PC-9 (cell line): ENCODE data around the gene A2ML1. TPM values are rescaled to one million over a fixed set of nuclear protein-coding genes. Genes with fewer than 3 reads are reported as not detected.
A peak's percentile ranks its signal among the peaks of the same experiment; 100 is the strongest.

Source experiments
- BruUV-seq: library from RNA; stranded (reverse); fragments of 400-500 nt; replicated peaks from 2 replicates; lab custom pipeline; 2021; lab: Mats Ljungman, UMichigan
- CTCF ChIA-PET: fragments of 300-600 bp; sonication (Branson Sonifier 250); formaldehyde crosslinking; loops from one replicate; lab custom pipeline; 2022; ENCODE audit warnings: antibody characterized with exemption; lab: Charles Lee
- POLR2A ChIA-PET: fragments of 300-600 bp; sonication (Branson Sonifier 250); formaldehyde crosslinking; loops from one replicate; lab custom pipeline; 2022; ENCODE audit warnings: antibody characterized with exemption; ENCODE audit not compliant: unreplicated experiment; lab: Charles Lee
- DNase-seq, 2 experiments: peaks; one replicate each; pipeline versions ENCODE4 v3.0.0 to v3.0.0-alpha.2; 2015 to 2022; ENCODE audit warnings: mixed read lengths in 1 of 2
- H2AFZ ChIP-seq: fragments of 200-600 bp; sonication (generic); 2 replicates; pipeline ENCODE4 v1.8.1; 2017; ENCODE audit warnings: antibody characterized with exemption
- H3F3A ChIP-seq: fragments of 200-600 bp; sonication (generic); 2 replicates; pipeline ENCODE4 v1.8.1; 2017; ENCODE audit warnings: antibody characterized with exemption, mild to moderate bottlenecking, low read depth; ENCODE audit not compliant: insufficient read depth
- H3K27ac ChIP-seq: fragments of 200-600 bp; sonication (generic); 2 replicates; pipeline ENCODE4 v1.6.1; 2016; ENCODE audit warnings: mixed run types
- H3K27me3 ChIP-seq: fragments of 200-600 bp; sonication (generic); 2 replicates; pipeline ENCODE4 v1.6.1; 2016; ENCODE audit warnings: low read depth, mixed run types; ENCODE audit not compliant: insufficient read depth
- H3K36me3 ChIP-seq: fragments of 200-600 bp; sonication (generic); 2 replicates; pipeline ENCODE4 v1.6.1; 2016; ENCODE audit warnings: low read depth, mixed run types
- H3K4me1 ChIP-seq: fragments of 200-600 bp; sonication (generic); replicated peaks from 2 replicates; pipeline ENCODE4 v1.6.1; 2016; ENCODE audit warnings: mixed run types; ENCODE audit not compliant: insufficient read depth
- H3K4me2 ChIP-seq: fragments of 200-600 bp; sonication (generic); 2 replicates; pipeline ENCODE4 v1.6.1; 2017; ENCODE audit warnings: mixed run types
- H3K4me3 ChIP-seq: fragments of 200-600 bp; sonication (generic); 2 replicates; pipeline ENCODE4 v1.6.1; 2016; ENCODE audit warnings: mixed run types
- H3K79me2 ChIP-seq: fragments of 200-600 bp; sonication (generic); 2 replicates; pipeline ENCODE4 v1.6.1; 2017; ENCODE audit warnings: low read depth, mixed run types
- H3K9me2 ChIP-seq: fragments of 200-600 bp; sonication (generic); 2 replicates; pipeline ENCODE4 v1.8.1; 2017; ENCODE audit warnings: mild to moderate bottlenecking; ENCODE audit not compliant: insufficient read depth
- H3K9me3 ChIP-seq: fragments of 200-600 bp; sonication (generic); 2 replicates; pipeline ENCODE4 v1.8.1; 2016; ENCODE audit warnings: low read depth; ENCODE audit not compliant: insufficient read depth
- H4K20me1 ChIP-seq: fragments of 200-600 bp; sonication (generic); 2 replicates; pipeline ENCODE4 v1.8.1; 2017; ENCODE audit not compliant: insufficient read depth
- EZH2 ChIP-seq: fragments of 200-600 bp; sonication (generic); IDR thresholded peaks from 2 replicates; pipeline ENCODE4 v1.8.0; 2017; ENCODE audit warnings: antibody characterized with exemption, low read depth
- intact Hi-C: fragments of 100-400 bp; cut with micrococcal nuclease; formaldehyde crosslinking; loops from one replicate; pipeline ENCODE4 v1.10.0; 2022; ENCODE audit not compliant: unreplicated experiment
- total RNA-seq: library from RNA; stranded (reverse); gene quantifications from 2 replicates; pipeline ENCODE4 v1.2.3, GENCODE V29; 2021
- TF ChIP-seq, protein P1 (sequence below): fragments of 200-600 bp; sonication (generic); conservative IDR thresholded peaks from 2 replicates; pipeline ENCODE4 v1.6.1; 2017; ENCODE audit warnings: mixed run types, antibody characterized with exemption, mild to moderate bottlenecking, moderate library complexity

Gene A2ML1
- total RNA-seq, 1 experiment from 2014 or later = 17.3 TPM

DNA sequence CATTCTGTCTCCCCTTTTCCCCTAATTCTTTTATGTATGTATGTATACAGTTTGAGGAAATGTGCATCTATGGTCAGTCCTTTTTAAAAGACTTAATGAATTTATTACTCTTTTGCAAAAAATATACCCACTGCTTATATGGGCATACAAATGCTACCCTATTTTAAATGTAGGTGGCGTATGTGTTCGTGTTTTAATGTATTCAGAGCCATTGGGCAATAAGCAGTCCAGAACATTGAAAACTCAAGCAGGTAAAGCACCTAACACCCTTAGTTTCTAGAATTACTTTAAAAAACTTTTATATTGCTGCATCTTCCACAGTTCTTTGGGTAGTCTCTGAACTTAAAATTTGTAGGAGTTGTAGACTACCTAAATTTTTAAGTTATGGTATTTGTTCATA lies 42.6 kb upstream of the A2ML1 start:
- no peaks in the 10 kb centered on the region; the same call in 1 of the 2 replicates for H3K9me2 ChIP-seq
- no TSS peak for BruUV-seq
- H3K27me3 ChIP-seq = no peaks in the 10 kb centered on the region
- no peaks in the 10 kb centered on the region for H3K9me3 ChIP-seq
- no peaks in the 10 kb centered on the region for H3F3A ChIP-seq
- no peak overlapping the region for H2AFZ ChIP-seq
- no peaks in the 10 kb centered on the region for H3K4me1 ChIP-seq
- no peak overlapping the region for H3K4me3 ChIP-seq
- H3K79me2 ChIP-seq = no peaks in the 10 kb centered on the region
- ChIA-PET POLR2A (no interaction called here), CTCF (interaction anchor here (0.9 kb wide), 1 partner anchor 80 kb away, joined by 3 read pairs; no protein-coding TSS in a partner anchor)
- no peaks in the 10 kb centered on the region for H4K20me1 ChIP-seq
- no peaks in the 10 kb centered on the region for H3K36me3 ChIP-seq
- no peak overlapping the region for H3K27ac ChIP-seq
- TF ChIP-seq EZH2 = no peak
- TF ChIP-seq, protein P1, sequence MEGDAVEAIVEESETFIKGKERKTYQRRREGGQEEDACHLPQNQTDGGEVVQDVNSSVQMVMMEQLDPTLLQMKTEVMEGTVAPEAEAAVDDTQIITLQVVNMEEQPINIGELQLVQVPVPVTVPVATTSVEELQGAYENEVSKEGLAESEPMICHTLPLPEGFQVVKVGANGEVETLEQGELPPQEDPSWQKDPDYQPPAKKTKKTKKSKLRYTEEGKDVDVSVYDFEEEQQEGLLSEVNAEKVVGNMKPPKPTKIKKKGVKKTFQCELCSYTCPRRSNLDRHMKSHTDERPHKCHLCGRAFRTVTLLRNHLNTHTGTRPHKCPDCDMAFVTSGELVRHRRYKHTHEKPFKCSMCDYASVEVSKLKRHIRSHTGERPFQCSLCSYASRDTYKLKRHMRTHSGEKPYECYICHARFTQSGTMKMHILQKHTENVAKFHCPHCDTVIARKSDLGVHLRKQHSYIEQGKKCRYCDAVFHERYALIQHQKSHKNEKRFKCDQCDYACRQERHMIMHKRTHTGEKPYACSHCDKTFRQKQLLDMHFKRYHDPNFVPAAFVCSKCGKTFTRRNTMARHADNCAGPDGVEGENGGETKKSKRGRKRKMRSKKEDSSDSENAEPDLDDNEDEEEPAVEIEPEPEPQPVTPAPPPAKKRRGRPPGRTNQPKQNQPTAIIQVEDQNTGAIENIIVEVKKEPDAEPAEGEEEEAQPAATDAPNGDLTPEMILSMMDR = no peak
- no peak overlapping the region for H3K4me2 ChIP-seq
- intact Hi-C loops = loop anchor here (1.0 to 5.0 kb wide), 4 partner anchors 80 to 259 kb away; no protein-coding TSS in a partner anchor
- no peak for DNase-seq

GRCh38 chr12:8780389-8780788 lies 42.0 kb upstream of the A2ML1 start:
- Histone ChIP-seq H3K9me2 (no peaks in the 10 kb centered on the region; the same call in 1 of the 2 replicates), H3K4me1 (no peaks in the 10 kb centered on the region), H3K4me2 (no peak overlapping the region), H3K79me2 (no peaks in the 10 kb centered on the region), H3K36me3 (no peaks in the 10 kb centered on the region), H3K27me3 (no peaks in the 10 kb centered on the region), H2AFZ (no peak overlapping the region), H4K20me1 (no peaks in the 10 kb centered on the region), H3F3A (no peaks in the 10 kb centered on the region), H3K4me3 (no peak overlapping the region), H3K9me3 (no peaks in the 10 kb centered on the region), H3K27ac (no peak overlapping the region)
- no TSS peak for BruUV-seq
- TF ChIP-seq EZH2 = no peak
- TF ChIP-seq, protein P1 = peak; percentile 53; the same call in 1 of the 2 replicates
- CTCF ChIA-PET = interaction anchor here (0.9 kb wide), 1 partner anchor 80 kb away, joined by 3 read pairs; no protein-coding TSS in a partner anchor
- intact Hi-C loops = loop anchor here (1.0 to 5.0 kb wide), 4 partner anchors 80 to 258 kb away; no protein-coding TSS in a partner anchor
- DNase-seq = peak; percentile 20 to 46
- POLR2A ChIA-PET = no interaction called here

DNA sequence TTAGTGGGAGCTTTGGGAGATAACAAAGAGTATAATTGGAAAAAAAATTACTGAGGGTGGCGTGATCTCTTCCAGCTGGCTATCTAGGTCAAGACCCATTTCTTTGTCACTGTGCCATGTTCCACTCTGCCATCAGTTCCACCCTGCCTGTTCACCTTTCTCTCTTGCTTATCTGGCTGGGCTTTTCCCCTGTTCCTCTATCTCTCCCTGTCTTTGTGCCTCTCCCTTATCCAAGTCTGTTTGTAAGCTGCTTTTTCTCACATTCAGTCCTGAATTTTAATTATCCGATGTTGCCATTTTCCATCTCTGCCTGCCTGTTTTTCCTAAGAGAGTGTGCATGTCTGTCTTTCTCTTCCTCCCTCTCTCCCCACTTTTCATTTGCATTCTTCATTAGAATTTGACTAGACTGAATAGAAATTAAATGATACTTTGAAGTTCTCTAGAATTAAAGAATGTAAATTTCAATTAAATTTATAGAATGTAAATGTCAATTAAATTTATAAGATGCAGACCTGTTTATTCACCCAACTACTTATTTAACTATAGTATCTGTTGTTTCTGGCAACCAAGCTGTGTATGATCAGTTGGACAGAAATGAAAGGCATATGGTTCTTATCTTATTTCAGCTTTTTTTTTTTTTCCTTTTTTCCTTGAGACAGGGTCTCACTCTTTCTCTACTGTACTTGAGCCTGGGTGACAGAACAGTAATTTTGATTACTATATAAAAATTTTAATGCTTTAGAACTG lies 40.9 kb upstream of the A2ML1 start:
- Histone ChIP-seq H3K79me2 (no peaks in the 10 kb centered on the region), H3K9me3 (no peaks in the 10 kb centered on the region), H4K20me1 (no peaks in the 10 kb centered on the region), H3K9me2 (no peaks in the 10 kb centered on the region; the same call in 1 of the 2 replicates), H3K4me1 (no peaks in the 10 kb centered on the region), H2AFZ (no peak overlapping the region), H3F3A (no peaks in the 10 kb centered on the region), H3K4me2 (no peak overlapping the region), H3K27me3 (no peaks in the 10 kb centered on the region), H3K36me3 (no peaks in the 10 kb centered on the region), H3K27ac (no peak overlapping the region), H3K4me3 (no peak overlapping the region)
- intact Hi-C loops = loop anchor here (2.0 to 5.0 kb wide), 2 partner anchors 99 to 257 kb away; no protein-coding TSS in a partner anchor
- BruUV-seq = no TSS peak
- no peak for TF ChIP-seq EZH2
- ChIA-PET CTCF (interaction anchor here (0.9 kb wide), 1 partner anchor 267 kb away, joined by 3 read pairs; no protein-coding TSS in a partner anchor), POLR2A (interaction anchor here (0.7 kb wide), 1 partner anchor 60 kb away, joined by 3 read pairs; no protein-coding TSS in a partner anchor)
- DNase-seq = no peak
